PC-9 (cell line): ENCODE results near the gene CMIP.

Experiments used
- CTCF ChIP-seq: fragments of 200-600 bp; sonication (generic); conservative IDR thresholded peaks from 2 replicates; pipeline ENCODE4 v1.6.1; 2017; ENCODE audit warnings: mixed run types, antibody characterized with exemption, mild to moderate bottlenecking, moderate library complexity
- EZH2 ChIP-seq: fragments of 200-600 bp; sonication (generic); IDR thresholded peaks from 2 replicates; pipeline ENCODE4 v1.8.0; 2017; ENCODE audit warnings: antibody characterized with exemption, low read depth

DNA sequence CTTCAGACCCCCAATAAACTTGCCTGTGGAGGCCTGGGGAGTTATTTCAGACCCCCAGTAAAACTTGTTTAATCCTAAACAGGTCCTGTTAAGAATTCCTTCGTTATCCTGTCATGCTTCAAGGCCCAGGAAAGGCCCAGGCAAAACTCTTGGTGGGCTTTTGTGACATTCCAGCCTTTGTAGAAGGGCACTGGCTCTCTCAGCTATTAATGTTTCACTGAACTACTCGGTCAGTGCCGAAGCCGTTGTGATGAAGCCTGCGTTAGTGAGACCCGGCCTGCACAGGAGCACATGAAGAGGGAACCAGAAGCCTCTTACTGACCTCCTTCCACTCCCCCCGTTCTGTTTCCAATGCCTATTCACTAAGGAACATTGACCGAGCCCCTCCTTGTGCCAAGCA lies 287.0 kb downstream of the CMIP start:
- TF ChIP-seq CTCF (no peak), EZH2 (no peak)
